Nephron (organoid): ENCODE measurements around the gene CDH4.
A peak's percentile ranks its signal among the peaks of the same experiment; 100 is the strongest.

Experiments
- H3K27ac Mint-ChIP-seq, 3 experiments: 2 replicates each; pipeline ENCODE4 v1.8.0; 2020; ENCODE audit warnings: mixed read lengths in 3 of 3, mild to moderate bottlenecking in 2 of 3, moderate library complexity in 1 of 3
- H3K27me3 Mint-ChIP-seq: 2 replicates; pipeline ENCODE4 v1.8.0; 2021; ENCODE audit warnings: low read depth, mild to moderate bottlenecking, moderate library complexity, mixed read lengths
- H3K36me3 Mint-ChIP-seq: 2 replicates; pipeline ENCODE4 v1.8.0; 2020; ENCODE audit warnings: low read depth, mixed read lengths
- H3K4me1 Mint-ChIP-seq: 2 replicates; pipeline ENCODE4 v1.8.0; 2020; ENCODE audit warnings: mixed read lengths
- H3K4me3 Mint-ChIP-seq, 3 experiments: 2 replicates each; pipeline ENCODE4 v1.8.0; 2020; ENCODE audit warnings: mild to moderate bottlenecking in 3 of 3, mixed read lengths in 3 of 3, moderate library complexity in 2 of 3
- H3K9me3 Mint-ChIP-seq: 2 replicates; pipeline ENCODE4 v1.8.0; 2020; ENCODE audit warnings: mixed read lengths
- CTCF ChIP-seq, 3 experiments: fragments of 200-600 bp; sonication (generic); IDR thresholded peaks; one replicate each; pipeline ENCODE4 v1.5.0; 2021; ENCODE audit warnings: antibody characterized with exemption in 3 of 3; ENCODE audit not compliant: unreplicated experiment in 3 of 3

CDH4 gene

GRCh38 chr20:61259741-61260140 is 7.7 kb downstream of the CDH4 start:
- H3K9me3 Mint-ChIP-seq: peaks cover 7% of the 10 kb centered on the region
- H3K36me3 Mint-ChIP-seq: peaks cover 3% of the 10 kb centered on the region
- no peak overlapping the region for H3K27ac Mint-ChIP-seq
- no peak overlapping the region for H3K4me3 Mint-ChIP-seq
- H3K27me3 Mint-ChIP-seq: peaks cover 71% of the 10 kb centered on the region
- H3K4me1 Mint-ChIP-seq: no peaks in the 10 kb centered on the region
- TF ChIP-seq CTCF (IDR thresholded peaks at IDR 0.05; ENCODE audit: unreplicated experiment in 3 of 3): no peak

- Mint-ChIP-seq H3K36me3 (peaks cover 3% of the 10 kb centered on the region), H3K4me3 (no peak overlapping the region), H3K27ac (no peak overlapping the region), H3K9me3 (peaks cover 8% of the 10 kb centered on the region), H3K4me1 (no peaks in the 10 kb centered on the region), H3K27me3 (peaks cover 60% of the 10 kb centered on the region)
- no peak for TF ChIP-seq CTCF (IDR thresholded peaks at IDR 0.05; ENCODE audit: unreplicated experiment in 3 of 3)
Measured at GRCh38 chr20:61260905-61261304, 8.8 kb downstream of the CDH4 start.

- Mint-ChIP-seq H3K27ac (no peak overlapping the region), H3K9me3 (peaks cover 6% of the 10 kb centered on the region), H3K4me1 (no peaks in the 10 kb centered on the region), H3K36me3 (peaks cover under 1% of the 10 kb centered on the region), H3K27me3 (peaks cover 49% of the 10 kb centered on the region), H3K4me3 (no peak overlapping the region)
- no peak for TF ChIP-seq CTCF (IDR thresholded peaks at IDR 0.05; ENCODE audit: unreplicated experiment in 3 of 3)
Measured at GRCh38 chr20:61262036-61262435, 10.0 kb downstream of the CDH4 start.

- H3K4me3 Mint-ChIP-seq: no peak overlapping the region
- no peaks in the 10 kb centered on the region for H3K4me1 Mint-ChIP-seq
- no peak overlapping the region for H3K27ac Mint-ChIP-seq
- TF ChIP-seq CTCF (IDR thresholded peaks at IDR 0.05; ENCODE audit: unreplicated experiment in 3 of 3): no peak
- peaks cover 47% of the 10 kb centered on the region for H3K27me3 Mint-ChIP-seq
- H3K9me3 Mint-ChIP-seq: peaks cover 5% of the 10 kb centered on the region
- H3K36me3 Mint-ChIP-seq: no peaks in the 10 kb centered on the region
Measured at GRCh38 chr20:61262514-61262913, 10.5 kb downstream of the CDH4 start.

GRCh38 chr20:61263084-61263695 is 11.1 kb downstream of the CDH4 start:
- Mint-ChIP-seq H3K4me3 (no peak overlapping the region), H3K4me1 (no peaks in the 10 kb centered on the region), H3K27me3 (peaks cover 51% of the 10 kb centered on the region), H3K27ac (no peak overlapping the region), H3K9me3 (peaks cover 5% of the 10 kb centered on the region), H3K36me3 (no peaks in the 10 kb centered on the region)
- peak; percentile 63 to 72 (median 65) for TF ChIP-seq CTCF (IDR thresholded peaks at IDR 0.05; ENCODE audit: unreplicated experiment in 3 of 3)

- Mint-ChIP-seq H3K4me3 (no peak overlapping the region), H3K4me1 (no peaks in the 10 kb centered on the region), H3K27me3 (peaks cover 49% of the 10 kb centered on the region), H3K9me3 (peaks cover 5% of the 10 kb centered on the region), H3K36me3 (no peaks in the 10 kb centered on the region), H3K27ac (no peak overlapping the region)
- TF ChIP-seq CTCF (IDR thresholded peaks at IDR 0.05; ENCODE audit: unreplicated experiment in 3 of 3): no peak
Measured at GRCh38 chr20:61263938-61264337, 11.9 kb downstream of the CDH4 start.
